NCI-H82 (cell line): ENCODE data around the gene FSIP1.
"Not testable (repeated sequence)": the region's sequence is repeated elsewhere in the genome, so short reads cannot be mapped to it uniquely, and the experiment has no call there.

Experiments
- DNase-seq: peaks from one replicate; lab custom pipeline; 2025; lab: John Stamatoyannopoulos, UW

The FSIP1 gene

GRCh38 chr15:39782441-39783138, at the start of gene FSIP1:
FSIP1 (minus strand) TSS chr15:39782841; CDS start chr15:39776524, 6,317 bp downstream.
- peak; percentile 96 for DNase-seq

- no peak for DNase-seq
Measured at GRCh38 chr15:39830166-39830565, 47.5 kb upstream of the FSIP1 start.

GRCh38 chr15:39828374-39828931, 45.8 kb upstream of the FSIP1 start:
- DNase-seq = peak; percentile 94

GRCh38 chr15:39826975-39827374, 44.3 kb upstream of the FSIP1 start:
- DNase-seq = no peak

- DNase-seq = no peak
Measured at GRCh38 chr15:39823634-39824033, 41.0 kb upstream of the FSIP1 start.

GRCh38 chr15:39820050-39820602, 37.5 kb upstream of the FSIP1 start:
- no peak for DNase-seq

GRCh38 chr15:39819533-39819932, 36.9 kb upstream of the FSIP1 start:
- DNase-seq = no peak

- DNase-seq = no peak
Measured at GRCh38 chr15:39817892-39818291, 35.3 kb upstream of the FSIP1 start.

GRCh38 chr15:39814489-39814888, 31.8 kb upstream of the FSIP1 start:
- DNase-seq = no peak

- not testable (repeated sequence) for DNase-seq
Measured at GRCh38 chr15:39812651-39813050, 30.0 kb upstream of the FSIP1 start.

- DNase-seq = no peak
Measured at GRCh38 chr15:39808909-39809308, 26.3 kb upstream of the FSIP1 start.

- no peak for DNase-seq
Measured at GRCh38 chr15:39807791-39808190, 25.1 kb upstream of the FSIP1 start.

GRCh38 chr15:39804026-39804425, 21.4 kb upstream of the FSIP1 start:
- peak; percentile 15 for DNase-seq

- no peak for DNase-seq
Measured at GRCh38 chr15:39803016-39803415, 20.4 kb upstream of the FSIP1 start.

GRCh38 chr15:39801641-39802309, 19.1 kb upstream of the FSIP1 start:
- DNase-seq = peak; percentile 55

- DNase-seq = no peak
Measured at GRCh38 chr15:39799552-39800011, 16.9 kb upstream of the FSIP1 start.

GRCh38 chr15:39798382-39798781, 15.7 kb upstream of the FSIP1 start:
- DNase-seq = no peak

- DNase-seq = no peak
Measured at GRCh38 chr15:39797407-39797806, 14.8 kb upstream of the FSIP1 start.

- DNase-seq = no peak
Measured at GRCh38 chr15:39796601-39797000, 14.0 kb upstream of the FSIP1 start.

- no peak for DNase-seq
Measured at GRCh38 chr15:39795486-39795885, 12.8 kb upstream of the FSIP1 start.

- DNase-seq = no peak
Measured at GRCh38 chr15:39794954-39795353, 12.3 kb upstream of the FSIP1 start.

- DNase-seq = no peak
Measured at GRCh38 chr15:39793923-39794322, 11.3 kb upstream of the FSIP1 start.

GRCh38 chr15:39792844-39793335, 10.2 kb upstream of the FSIP1 start:
- DNase-seq = no peak
